Tibial artery (tissue), 4 donors: ENCODE measurements around the gene RMRP.
A peak's percentile ranks its signal among the peaks of the same experiment; 100 is the strongest.

Experiments used
- DNase-seq, 2 donors: peaks; one replicate each; pipeline ENCODE4 v3.0.0-alpha.2; 2019
- H3K27ac ChIP-seq, 2 donors: fragments of 200-600 bp; sonication (generic) in 1 of 2; 1 replicate in 1 of 2; 2 replicates in 1 of 2; pipeline ENCODE4 v1.5.1; 2018 to 2019; ENCODE audit warnings: mild to moderate bottlenecking in 1 of 2
- H3K27me3 ChIP-seq, 2 donors: fragments of 200-600 bp; sonication (generic) in 1 of 2; one replicate each; pipeline versions ENCODE4 v1.5.1 to v1.6.0; 2016 to 2019
- H3K36me3 ChIP-seq, 3 donors: fragments of 200-600 bp; sonication (generic) in 2 of 3; one replicate each; pipeline ENCODE4 v1.5.1; 2016 to 2019; ENCODE audit warnings: mild to moderate bottlenecking in 2 of 3
- H3K4me1 ChIP-seq, 4 donors: fragments of 200-600 bp; sonication (generic) in 2 of 4; 1 replicate in 3 of 4; 2 replicates in 1 of 4; pipeline ENCODE4 v1.5.1; 2016 to 2019
- H3K4me3 ChIP-seq, 2 donors: fragments of 200-600 bp; sonication (generic) in 1 of 2; 1 replicate in 1 of 2; 2 replicates in 1 of 2; pipeline ENCODE4 v1.5.1; 2018 to 2019; ENCODE audit warnings: mild to moderate bottlenecking in 2 of 2
- H3K9me3 ChIP-seq, 3 donors: fragments of 200-600 bp; sonication (generic) in 1 of 3; one replicate each; pipeline ENCODE4 v1.5.1; 2016 to 2019
- intact Hi-C: fragments of 100-400 bp; cut with DNase I; formaldehyde crosslinking; loops from one replicate; pipeline ENCODE4 v1.15.0; 2023; ENCODE audit warnings: low total_unique reads
- TF ChIP-seq, protein P1 (sequence below), 2 experiments: fragments of 200-600 bp in 1 of 2; fragments of 450-650 bp in 1 of 2; IDR thresholded peaks; one replicate each; pipeline ENCODE4 v1.5.1; 2017 to 2019; ENCODE audit warnings: antibody characterized with exemption in 2 of 2, mild to moderate bottlenecking in 1 of 2, moderate library complexity in 1 of 2

Gene RMRP

GRCh38 chr9:35619800-35620158 is 38.0 kb downstream of the RMRP start:
- H3K4me1 ChIP-seq: peaks cover 0 to 11% (median 10%) of the 10 kb centered on the region in 4 donors
- TF ChIP-seq, protein P1, sequence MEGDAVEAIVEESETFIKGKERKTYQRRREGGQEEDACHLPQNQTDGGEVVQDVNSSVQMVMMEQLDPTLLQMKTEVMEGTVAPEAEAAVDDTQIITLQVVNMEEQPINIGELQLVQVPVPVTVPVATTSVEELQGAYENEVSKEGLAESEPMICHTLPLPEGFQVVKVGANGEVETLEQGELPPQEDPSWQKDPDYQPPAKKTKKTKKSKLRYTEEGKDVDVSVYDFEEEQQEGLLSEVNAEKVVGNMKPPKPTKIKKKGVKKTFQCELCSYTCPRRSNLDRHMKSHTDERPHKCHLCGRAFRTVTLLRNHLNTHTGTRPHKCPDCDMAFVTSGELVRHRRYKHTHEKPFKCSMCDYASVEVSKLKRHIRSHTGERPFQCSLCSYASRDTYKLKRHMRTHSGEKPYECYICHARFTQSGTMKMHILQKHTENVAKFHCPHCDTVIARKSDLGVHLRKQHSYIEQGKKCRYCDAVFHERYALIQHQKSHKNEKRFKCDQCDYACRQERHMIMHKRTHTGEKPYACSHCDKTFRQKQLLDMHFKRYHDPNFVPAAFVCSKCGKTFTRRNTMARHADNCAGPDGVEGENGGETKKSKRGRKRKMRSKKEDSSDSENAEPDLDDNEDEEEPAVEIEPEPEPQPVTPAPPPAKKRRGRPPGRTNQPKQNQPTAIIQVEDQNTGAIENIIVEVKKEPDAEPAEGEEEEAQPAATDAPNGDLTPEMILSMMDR (IDR thresholded peaks at IDR 0.05): no peak
- peaks cover 0 to 12% of the 10 kb centered on the region in 2 donors for H3K27me3 ChIP-seq
- H3K36me3 ChIP-seq: no peaks in the 10 kb centered on the region
- H3K27ac ChIP-seq: no peak overlapping the region
- intact Hi-C loops: no loop called here
- DNase-seq: no peak
- H3K4me3 ChIP-seq: no peak overlapping the region
- no peaks in the 10 kb centered on the region for H3K9me3 ChIP-seq

- Histone ChIP-seq H3K36me3 (no peaks in the 10 kb centered on the region), H3K4me1 (peaks cover 0 to 11% (median 10%) of the 10 kb centered on the region in 4 donors), H3K27me3 (peaks cover 0 to 12% of the 10 kb centered on the region in 2 donors), H3K4me3 (no peak overlapping the region), H3K9me3 (no peaks in the 10 kb centered on the region), H3K27ac (no peak overlapping the region)
- TF ChIP-seq, protein P1 (IDR thresholded peaks at IDR 0.05): no peak
- no peak for DNase-seq
- intact Hi-C loops: no loop called here
These were observed 38.7 kb downstream of the RMRP start for GRCh38 chr9:35618854-35619799.

GRCh38 chr9:35618325-35618727 is 39.5 kb downstream of the RMRP start, which contains the start of gene CD72:
CD72 (minus strand) TSS chr9:35618413; CDS start chr9:35618303, 110 bp downstream.
- no peak for DNase-seq

DNA sequence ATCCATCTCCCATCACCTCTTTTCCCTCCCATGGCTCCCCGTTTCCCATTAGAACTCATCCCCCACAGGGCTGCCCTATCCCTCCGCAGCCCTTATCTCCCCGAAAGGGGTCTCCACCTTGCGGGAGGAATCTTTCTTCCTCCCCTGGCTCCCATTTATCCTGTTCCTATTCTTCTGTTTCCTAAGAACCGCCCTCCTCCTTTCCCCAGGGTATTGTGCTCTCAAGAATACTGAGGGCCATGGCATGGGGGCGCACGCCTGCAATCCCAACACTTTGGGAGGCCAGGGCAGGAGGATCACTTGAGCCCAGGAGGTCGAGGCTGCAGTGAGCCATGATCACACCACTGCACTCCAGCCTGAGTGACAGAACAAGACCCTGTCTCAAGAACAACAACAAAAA is 40.3 kb downstream of the RMRP start:
- Histone ChIP-seq H3K4me1 (peaks cover 0 to 11% (median 10%) of the 10 kb centered on the region in 4 donors), H3K4me3 (peak overlapping the region; percentile 32 to 53), H3K27me3 (peaks cover 0 to 12% of the 10 kb centered on the region in 2 donors), H3K9me3 (no peaks in the 10 kb centered on the region), H3K27ac (no peak overlapping the region), H3K36me3 (no peaks in the 10 kb centered on the region)
- no peak for DNase-seq
- TF ChIP-seq, protein P1 (IDR thresholded peaks at IDR 0.05): no peak
- intact Hi-C loops: no loop called here

More at GRCh38 chr9:35618325-35618727, 39.5 kb downstream of the RMRP start, which contains the start of gene CD72:
- no peak within 1 kb of the TSS for H3K27ac ChIP-seq
- peaks cover 0 to 11% (median 10%) of the 10 kb centered on the region in 4 donors for H3K4me1 ChIP-seq
- no peaks in the 10 kb centered on the region for H3K9me3 ChIP-seq
- H3K27me3 ChIP-seq: peaks cover 0 to 12% of the 10 kb centered on the region in 2 donors
- peak within 1 kb of the TSS; percentile 32 to 53 for H3K4me3 ChIP-seq
- H3K36me3 ChIP-seq: no peaks in the 10 kb centered on the region
- intact Hi-C loops: no loop called here
- TF ChIP-seq, protein P1 (IDR thresholded peaks at IDR 0.05): no peak

DNA sequence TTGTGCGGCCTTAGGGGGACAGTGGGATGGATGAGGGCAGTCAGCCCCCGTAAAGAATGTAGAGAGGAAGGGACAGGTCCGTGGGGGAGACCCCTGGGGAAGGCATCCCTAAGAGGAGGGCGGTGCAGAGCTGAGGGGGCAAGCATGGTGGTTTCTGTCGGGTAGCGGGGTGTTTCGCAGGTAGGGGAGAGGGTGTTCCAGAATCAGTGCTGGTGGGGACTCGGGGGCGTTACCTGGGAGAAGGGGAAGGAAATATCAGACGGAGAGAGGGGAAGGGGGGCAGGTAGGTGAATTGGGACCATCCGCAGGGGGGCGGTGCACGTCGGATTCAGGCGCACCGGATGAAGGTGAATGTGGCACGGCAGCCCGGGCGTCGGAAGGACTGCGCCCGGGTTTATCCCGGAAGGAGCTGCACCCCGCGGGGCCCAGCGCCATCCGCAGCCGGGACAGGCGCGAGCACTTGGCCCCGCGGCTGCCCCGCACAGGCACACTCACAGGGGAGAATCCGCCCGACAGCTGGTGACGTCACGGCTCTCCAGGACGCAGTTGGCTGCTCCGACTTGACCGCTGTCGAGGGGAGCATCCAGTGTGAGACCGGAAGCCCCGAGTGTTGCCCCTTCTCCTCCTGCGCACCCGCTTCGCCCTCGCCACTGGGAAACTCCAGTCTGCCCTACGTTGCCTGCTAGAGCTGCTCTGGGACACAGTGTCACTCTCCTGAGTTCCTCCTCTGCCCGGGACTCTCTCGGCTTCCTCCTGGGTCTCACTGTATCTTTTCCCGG is 40.9 kb downstream of the RMRP start:
- H3K4me1 ChIP-seq: peaks cover 0 to 11% (median 10%) of the 10 kb centered on the region in 4 donors

More for the DNA sequence above, 40.9 kb downstream of the RMRP start:
- Histone ChIP-seq H3K4me3 (peak overlapping the region; percentile 32 to 53), H3K36me3 (no peaks in the 10 kb centered on the region), H3K9me3 (no peaks in the 10 kb centered on the region), H3K27me3 (peaks cover 0 to 12% of the 10 kb centered on the region in 2 donors), H3K27ac (no peak overlapping the region)
- intact Hi-C loops: no loop called here
- TF ChIP-seq, protein P1 (IDR thresholded peaks at IDR 0.05): no peak
- peak; percentile 66 to 84 for DNase-seq
